A549 (cell line): ENCODE results near the gene CNTN1.

Experiments
- RCOR1 ChIP-seq: fragments of 150-350 bp; IDR thresholded peaks from 2 replicates; pipeline ENCODE4 v1.6.1; 2014; ENCODE audit warnings: antibody characterized with exemption, low read length, low read depth
- TF ChIP-seq, protein P1 (sequence below): fragments of >200 bp; sonication (Bioruptor Twin); formaldehyde crosslinking; IDR thresholded peaks from 3 replicates; pipeline ENCODE4 v1.5.1; 2016

DNA sequence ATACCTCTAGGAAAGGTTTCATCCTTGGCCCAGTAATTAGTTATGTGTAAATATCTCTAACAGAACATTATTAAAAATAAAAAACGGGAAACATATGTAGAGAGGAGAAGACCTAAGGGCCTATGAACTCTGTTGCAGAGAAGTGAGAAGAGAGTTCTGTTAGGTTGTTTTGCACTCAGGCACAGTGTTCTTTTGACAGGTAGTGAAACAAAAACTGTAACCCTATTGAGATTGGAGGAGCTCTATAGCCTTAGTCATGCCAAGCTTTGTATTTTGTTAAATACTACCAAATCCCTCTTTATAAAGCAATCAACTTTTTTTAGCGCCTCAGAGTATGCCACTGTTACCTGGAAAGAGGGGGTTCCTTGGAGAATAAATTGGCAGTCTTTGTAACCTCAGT is 77.6 kb downstream of the CNTN1 start:
- no peak for TF ChIP-seq RCOR1
- TF ChIP-seq, protein P1, sequence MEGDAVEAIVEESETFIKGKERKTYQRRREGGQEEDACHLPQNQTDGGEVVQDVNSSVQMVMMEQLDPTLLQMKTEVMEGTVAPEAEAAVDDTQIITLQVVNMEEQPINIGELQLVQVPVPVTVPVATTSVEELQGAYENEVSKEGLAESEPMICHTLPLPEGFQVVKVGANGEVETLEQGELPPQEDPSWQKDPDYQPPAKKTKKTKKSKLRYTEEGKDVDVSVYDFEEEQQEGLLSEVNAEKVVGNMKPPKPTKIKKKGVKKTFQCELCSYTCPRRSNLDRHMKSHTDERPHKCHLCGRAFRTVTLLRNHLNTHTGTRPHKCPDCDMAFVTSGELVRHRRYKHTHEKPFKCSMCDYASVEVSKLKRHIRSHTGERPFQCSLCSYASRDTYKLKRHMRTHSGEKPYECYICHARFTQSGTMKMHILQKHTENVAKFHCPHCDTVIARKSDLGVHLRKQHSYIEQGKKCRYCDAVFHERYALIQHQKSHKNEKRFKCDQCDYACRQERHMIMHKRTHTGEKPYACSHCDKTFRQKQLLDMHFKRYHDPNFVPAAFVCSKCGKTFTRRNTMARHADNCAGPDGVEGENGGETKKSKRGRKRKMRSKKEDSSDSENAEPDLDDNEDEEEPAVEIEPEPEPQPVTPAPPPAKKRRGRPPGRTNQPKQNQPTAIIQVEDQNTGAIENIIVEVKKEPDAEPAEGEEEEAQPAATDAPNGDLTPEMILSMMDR: no peak
